ENCODE data around the gene COL6A6. TPM values are rescaled to one million over a fixed set of nuclear protein-coding genes. Genes with fewer than 3 reads are reported as not detected.

Gene COL6A6
- total and polyA plus RNA-seq, 2 donors (not counting 1 experiment from before 2014, with no cell fraction given) = not detected

GRCh38 chr3:130491431-130491830 is 25.5 kb upstream of the COL6A6 start:
- H3K4me1 Mint-ChIP-seq = no peaks in the 10 kb centered on the region
- intact Hi-C loops (cut with micrococcal nuclease) = no loop called here
- H3K27me3 ChIP-seq (replicated peaks in 1 of 4; ENCODE audit: control extremely low read depth in 1 of 4, control insufficient read depth in 3 of 4, insufficient read depth in 4 of 4, low read length in 3 of 4) = no peaks in the 10 kb centered on the region
- H3K4me3 ChIP-seq (ENCODE audit: control extremely low read depth in 1 of 5, extremely low read depth in 1 of 5, insufficient read depth in 1 of 5, low read depth in 2 of 5, low read length in 4 of 5) = no peak overlapping the region
- H3K27me3 Mint-ChIP-seq = peaks cover 9% of the 10 kb centered on the region
- H3K4me2 ChIP-seq (replicated peaks; ENCODE audit: low read depth, low read length, poor library complexity, severe bottlenecking) = no peak overlapping the region
- H3K9me3 Mint-ChIP-seq (ENCODE audit: insufficient read depth) = no peaks in the 10 kb centered on the region
- H3K36me3 ChIP-seq (replicated peaks in 1 of 2; ENCODE audit: control extremely low read depth in 1 of 2, control insufficient read depth in 1 of 2, extremely low read depth in 1 of 2, insufficient read depth in 2 of 2, low read length in 1 of 2) = no peaks in the 10 kb centered on the region
- H4K20me1 ChIP-seq (ENCODE audit: control insufficient read depth, insufficient read depth, low read length, poor library complexity, severe bottlenecking) = no peaks in the 10 kb centered on the region
- H3K9ac ChIP-seq (ENCODE audit: low read length) = no peak overlapping the region
- H3K9me3 ChIP-seq (ENCODE audit: control extremely low read depth in 1 of 3, control insufficient read depth in 2 of 3, insufficient read depth in 1 of 3, low read length in 2 of 3) = peaks cover 0 to 2% (median 0%) of the 10 kb centered on the region in 3 donors
- TF ChIP-seq CTCF (IDR thresholded peaks at IDR 0.05) (no peak), EZH2 (IDR thresholded peaks at IDR 0.05; ENCODE audit: borderline replicate concordance, insufficient read depth, low read depth, low read length, poor library complexity, severe bottlenecking) (no peak)
- ChIA-PET CTCF (no interaction called here), POLR2A (no interaction called here)
- ATAC-seq (ENCODE audit: low read depth) (no peak), DNase-seq (no peak)
- 94% methylated on average over 6 of the region's 6 CpGs for WGBS (ENCODE audit: insufficient coverage)
- no peak overlapping the region for H3K27ac ChIP-seq (ENCODE audit: low read length in 2 of 2)
- no peak overlapping the region for H3K4me3 Mint-ChIP-seq
- no peaks in the 10 kb centered on the region for H3K4me1 ChIP-seq (ENCODE audit: control insufficient read depth in 2 of 2, insufficient read depth in 2 of 2, low read length in 2 of 2)
- no peak overlapping the region for H3K27ac Mint-ChIP-seq
- no peaks in the 10 kb centered on the region for H3K79me2 ChIP-seq (ENCODE audit: control insufficient read depth, insufficient read depth, low read length)
- no peak overlapping the region for H2AFZ ChIP-seq (ENCODE audit: insufficient read depth, low read depth, low read length, poor library complexity, severe bottlenecking)

GRCh38 chr3:130504701-130505100 is 12.3 kb upstream of the COL6A6 start:
- ChIA-PET CTCF (no interaction called here), POLR2A (no interaction called here)

More at GRCh38 chr3:130504701-130505100, 12.3 kb upstream of the COL6A6 start:
- no peak overlapping the region for H3K4me2 ChIP-seq (replicated peaks; ENCODE audit: low read depth, low read length, poor library complexity, severe bottlenecking)
- H3K9me3 ChIP-seq (ENCODE audit: control extremely low read depth in 1 of 3, control insufficient read depth in 2 of 3, insufficient read depth in 1 of 3, low read length in 2 of 3) = no peaks in the 10 kb centered on the region
- intact Hi-C loops (cut with micrococcal nuclease) = no loop called here
- no peak for TF ChIP-seq CTCF (IDR thresholded peaks at IDR 0.05)
- no peak for TF ChIP-seq EZH2 (IDR thresholded peaks at IDR 0.05; ENCODE audit: borderline replicate concordance, insufficient read depth, low read depth, low read length, poor library complexity, severe bottlenecking)
- no CpG with 5 or more reads among the region's 2 CpGs for WGBS (ENCODE audit: insufficient coverage)
- Mint-ChIP-seq H3K4me1 (no peaks in the 10 kb centered on the region), H3K27me3 (peaks cover 11% of the 10 kb centered on the region), H3K4me3 (no peak overlapping the region), H3K9me3 (ENCODE audit: insufficient read depth) (no peaks in the 10 kb centered on the region), H3K27ac (no peak overlapping the region)
- H3K27me3 ChIP-seq (replicated peaks in 1 of 4; ENCODE audit: control extremely low read depth in 1 of 4, control insufficient read depth in 3 of 4, insufficient read depth in 4 of 4, low read length in 3 of 4) = no peaks in the 10 kb centered on the region
- H3K4me1 ChIP-seq (ENCODE audit: control insufficient read depth in 2 of 2, insufficient read depth in 2 of 2, low read length in 2 of 2) = no peaks in the 10 kb centered on the region
- H3K9ac ChIP-seq (ENCODE audit: low read length) = no peak overlapping the region
- H3K79me2 ChIP-seq (ENCODE audit: control insufficient read depth, insufficient read depth, low read length) = no peaks in the 10 kb centered on the region
- DNase-seq (no peak), ATAC-seq (ENCODE audit: low read depth) (no peak)
- H3K36me3 ChIP-seq (replicated peaks in 1 of 2; ENCODE audit: control extremely low read depth in 1 of 2, control insufficient read depth in 1 of 2, extremely low read depth in 1 of 2, insufficient read depth in 2 of 2, low read length in 1 of 2) = no peaks in the 10 kb centered on the region
- no peak overlapping the region for H3K4me3 ChIP-seq (ENCODE audit: control extremely low read depth in 1 of 5, extremely low read depth in 1 of 5, insufficient read depth in 1 of 5, low read depth in 2 of 5, low read length in 4 of 5)
- H4K20me1 ChIP-seq (ENCODE audit: control insufficient read depth, insufficient read depth, low read length, poor library complexity, severe bottlenecking) = no peaks in the 10 kb centered on the region
- H2AFZ ChIP-seq (ENCODE audit: insufficient read depth, low read depth, low read length, poor library complexity, severe bottlenecking) = no peak overlapping the region
- no peak overlapping the region for H3K27ac ChIP-seq (ENCODE audit: low read length in 2 of 2)

Data from B cell (primary cell).